ENCODE results near the gene TSPAN12. TPM values are rescaled to one million over a fixed set of nuclear protein-coding genes. Genes with fewer than 3 reads are reported as not detected.

Gene TSPAN12
- total and polyA plus RNA-seq, 2 of the 4 experiments (the other 2 are of a cell fraction): 0.36 to 0.72 TPM

DNA sequence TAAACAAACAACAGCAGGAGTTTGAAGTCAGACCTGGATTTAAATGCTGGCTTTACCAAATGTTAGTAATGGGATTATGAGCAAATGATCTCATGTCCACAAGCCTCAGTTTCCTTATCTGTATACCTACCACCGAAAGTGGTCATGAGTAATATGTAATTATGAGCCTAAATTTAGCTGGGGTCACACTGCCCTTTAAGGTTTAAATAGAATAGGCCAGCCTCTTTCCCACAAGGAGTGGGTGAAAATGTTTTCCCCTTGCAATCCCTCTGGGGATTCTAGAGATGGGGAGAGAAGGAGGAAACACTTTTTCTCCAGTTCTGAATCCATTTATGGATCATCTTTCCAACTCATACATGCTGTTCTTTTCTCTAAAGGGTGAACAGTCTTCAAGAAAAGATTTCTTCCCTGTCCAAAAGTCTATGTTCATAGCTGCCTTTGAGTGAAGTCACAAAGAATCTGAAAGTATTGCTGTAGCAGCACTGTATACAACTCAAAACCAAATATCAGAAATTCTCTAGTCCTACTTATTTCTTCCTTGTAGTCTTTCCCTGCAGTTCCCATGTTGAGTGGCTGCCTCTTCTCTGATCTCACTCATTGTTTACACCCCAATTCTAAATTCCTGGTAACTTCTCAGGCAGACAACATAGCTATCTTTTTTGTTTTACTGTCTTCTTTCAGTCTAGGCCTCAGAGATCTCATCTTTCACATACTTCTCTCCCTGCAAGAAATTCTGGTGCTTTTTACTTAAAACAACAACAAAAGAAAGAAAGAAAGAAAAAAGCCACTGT lies 7.4 kb upstream of the TSPAN12 start:
- Histone ChIP-seq H4K20me1 (ENCODE audit: insufficient read depth, low read length) (no peaks in the 10 kb centered on the region), H3K23ac (ENCODE audit: low read depth, low read length) (no peak overlapping the region), H3K27me3 (ENCODE audit: control insufficient read depth, insufficient read depth, low read length) (peaks cover 6% of the 10 kb centered on the region), H3K4me2 (ENCODE audit: low read depth, low read length) (no peak overlapping the region), H2BK20ac (ENCODE audit: low read depth, low read length) (no peak overlapping the region), H3K18ac (ENCODE audit: low read depth, low read length) (no peak overlapping the region), H3K56ac (ENCODE audit: extremely low read depth, insufficient read depth, low read length) (no peak overlapping the region), H3K4me3 (ENCODE audit: insufficient read depth, low read depth, low read length) (no peak overlapping the region), H4K5ac (ENCODE audit: low read depth, low read length) (no peak overlapping the region), H3K36me3 (ENCODE audit: control insufficient read depth, insufficient read depth, low read length) (no peaks in the 10 kb centered on the region), H3K9me1 (ENCODE audit: insufficient read depth, low read length) (no peaks in the 10 kb centered on the region), H3K27ac (ENCODE audit: insufficient read depth, low read length) (no peak overlapping the region; the same call in 1 of the 2 replicates), H3K14ac (replicated peaks; ENCODE audit: low read depth, low read length) (no peak overlapping the region), H2BK5ac (ENCODE audit: low read depth, low read length, poor library complexity, severe bottlenecking) (no peak overlapping the region), H2AK9ac (replicated peaks; ENCODE audit: low read depth, low read length, poor library complexity) (no peak overlapping the region), H3K9ac (ENCODE audit: low read depth, low read length) (no peak overlapping the region), H3K4me1 (ENCODE audit: control insufficient read depth, insufficient read depth, low read length) (no peaks in the 10 kb centered on the region), H2BK15ac (ENCODE audit: low read depth, low read length) (no peak overlapping the region), H3K79me1 (ENCODE audit: low read depth in 1 of 2, low read length in 2 of 2) (no peaks in the 10 kb centered on the region), H3K4ac (ENCODE audit: low read depth, low read length) (no peak overlapping the region), H3K9me3 (ENCODE audit: control insufficient read depth, insufficient read depth, low read length) (no peaks in the 10 kb centered on the region), H4K8ac (ENCODE audit: low read depth in 2 of 2, low read length in 2 of 2) (no peak overlapping the region), H4K91ac (ENCODE audit: insufficient read depth, low read depth, low read length) (no peak overlapping the region), H2AFZ (replicated peaks; ENCODE audit: low read length, poor library complexity) (no peak overlapping the region), H2AK5ac (ENCODE audit: low read depth, low read length) (no peak overlapping the region), H2BK120ac (ENCODE audit: low read depth, low read length) (no peak overlapping the region)
- WGBS, 2 experiments (ENCODE audit: extremely low coverage in 2 of 2, insufficient read length in 1 of 2): no CpG with 5 or more reads among the region's 1 CpG
- BruUV-seq (replicated peaks): no TSS peak
- no peak for TF ChIP-seq NFE2L2 (IDR thresholded peaks at IDR 0.05; ENCODE audit: low read depth, low read length)
- intact Hi-C loops (cut with micrococcal nuclease) (no loop called here), in situ Hi-C loops (cut with MboI; ENCODE audit: low sequenced_read_pairs) (no loop called here), dilution Hi-C loops (cut with HindIII; ENCODE audit: low sequenced_read_pairs, unreplicated experiment) (no loop called here)
- peak; percentile 87 for ATAC-seq (ENCODE audit: low read depth)
- ChIA-PET CTCF (interaction anchor here (1.0 kb wide), 1 partner anchor 14 kb away, joined by 4 read pairs; no protein-coding TSS in a partner anchor), POLR2A (ENCODE audit: unreplicated experiment) (interaction anchor here (0.6 kb wide), 1 partner anchor 131 kb away, joined by 8 read pairs; no protein-coding TSS in a partner anchor)
- no peak for DNase-seq
